HG03103 (cell line): ENCODE results near the gene SP140.
A peak's percentile ranks its signal among the peaks of the same experiment; 100 is the strongest.
"Not testable (repeated sequence)": the region's sequence is repeated elsewhere in the genome, so short reads cannot be mapped to it uniquely, and the experiment has no call there.

Experiments used
- ATAC-seq: cut with Tn5 transposase; IDR thresholded peaks from one replicate; pipeline ENCODE4 v1.9.1; 2021; ENCODE audit warnings: low read depth; ENCODE audit not compliant: unreplicated experiment

Gene SP140

DNA sequence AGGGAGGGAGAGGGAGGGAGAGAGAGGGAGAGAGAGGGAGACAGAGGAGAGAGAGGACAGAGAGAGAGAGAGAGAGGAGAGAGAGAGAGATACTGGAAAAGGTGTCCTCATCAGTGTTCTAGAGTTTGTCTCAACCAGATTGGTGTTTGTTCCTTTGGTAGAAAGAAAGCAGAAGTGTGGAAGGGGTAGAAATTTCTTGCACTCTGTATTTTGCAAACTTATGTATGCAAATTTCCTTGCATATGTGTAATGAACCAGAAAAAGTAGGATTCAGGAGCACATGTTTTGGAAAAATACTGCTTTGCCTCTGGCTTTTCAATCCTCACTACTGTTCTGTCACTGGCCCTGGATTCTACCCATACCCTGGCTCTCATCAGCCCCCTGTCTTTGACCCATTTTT, 1.1 kb upstream of the SP140 start:
- no peak for ATAC-seq

DNA sequence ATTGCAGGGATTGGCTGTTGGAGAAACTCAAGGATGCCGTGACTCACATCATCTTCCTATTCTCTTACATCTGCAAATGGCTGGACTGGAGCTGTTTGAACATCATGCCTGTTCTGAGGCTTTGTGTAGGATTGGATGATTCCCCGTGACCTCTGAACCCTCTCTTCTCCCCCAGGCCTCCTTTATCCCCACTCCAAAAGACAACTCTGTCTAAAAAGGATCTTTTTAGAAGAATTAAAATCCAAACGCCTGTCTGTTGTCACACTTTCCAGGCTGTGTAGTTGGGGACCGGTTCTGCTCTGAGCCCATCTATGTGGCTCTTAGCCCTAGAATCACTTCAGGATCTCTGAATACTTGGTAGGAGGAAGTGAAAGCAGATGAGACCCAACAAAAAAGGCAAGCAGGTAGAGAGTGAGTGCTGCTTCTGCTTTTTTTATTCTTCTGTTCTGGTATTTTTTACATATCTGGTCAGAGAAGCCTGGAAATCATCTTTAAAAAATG, 565 bp downstream of the SP140 start:
- peak; percentile 70 for ATAC-seq

DNA sequence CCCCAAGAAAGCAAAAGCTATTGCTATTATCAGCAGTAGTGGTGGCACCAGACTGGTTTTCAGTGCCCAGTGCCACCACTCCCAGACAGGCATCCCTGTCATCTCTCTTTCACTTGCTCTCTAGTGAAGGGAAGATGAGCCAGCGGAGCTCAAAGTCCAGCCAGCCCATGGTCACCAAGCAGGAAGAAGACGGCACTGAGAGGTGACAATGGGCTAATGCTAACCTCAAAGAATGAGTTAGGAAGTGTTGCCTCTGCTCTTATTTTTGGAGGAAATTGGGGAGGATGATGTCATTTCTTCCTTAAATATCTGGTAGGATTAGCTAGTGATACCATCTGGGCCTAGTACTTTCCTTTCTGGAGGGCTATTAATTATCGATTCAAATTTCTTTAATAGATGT, 1.7 kb downstream of the SP140 start:
- ATAC-seq = no peak

DNA sequence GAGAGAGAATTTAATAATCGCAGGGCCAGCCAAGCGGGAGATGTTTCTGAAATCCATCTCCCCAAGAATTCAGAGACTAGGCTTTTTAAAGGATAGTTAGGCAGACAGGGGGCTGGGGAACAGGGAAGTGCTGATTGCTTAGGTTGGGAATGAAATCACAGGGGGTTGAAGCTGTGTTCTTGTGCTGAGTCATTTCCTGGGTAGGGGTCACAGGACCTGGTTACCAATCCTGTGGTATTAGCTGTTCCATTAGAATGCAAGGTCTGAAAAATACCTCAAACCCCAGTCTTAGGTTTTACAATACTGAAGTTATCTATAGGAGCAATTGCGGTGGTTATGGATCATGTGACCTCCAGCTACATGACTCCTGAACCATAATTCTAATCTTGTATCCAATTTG, 4.6 kb downstream of the SP140 start:
- no peak for ATAC-seq

DNA sequence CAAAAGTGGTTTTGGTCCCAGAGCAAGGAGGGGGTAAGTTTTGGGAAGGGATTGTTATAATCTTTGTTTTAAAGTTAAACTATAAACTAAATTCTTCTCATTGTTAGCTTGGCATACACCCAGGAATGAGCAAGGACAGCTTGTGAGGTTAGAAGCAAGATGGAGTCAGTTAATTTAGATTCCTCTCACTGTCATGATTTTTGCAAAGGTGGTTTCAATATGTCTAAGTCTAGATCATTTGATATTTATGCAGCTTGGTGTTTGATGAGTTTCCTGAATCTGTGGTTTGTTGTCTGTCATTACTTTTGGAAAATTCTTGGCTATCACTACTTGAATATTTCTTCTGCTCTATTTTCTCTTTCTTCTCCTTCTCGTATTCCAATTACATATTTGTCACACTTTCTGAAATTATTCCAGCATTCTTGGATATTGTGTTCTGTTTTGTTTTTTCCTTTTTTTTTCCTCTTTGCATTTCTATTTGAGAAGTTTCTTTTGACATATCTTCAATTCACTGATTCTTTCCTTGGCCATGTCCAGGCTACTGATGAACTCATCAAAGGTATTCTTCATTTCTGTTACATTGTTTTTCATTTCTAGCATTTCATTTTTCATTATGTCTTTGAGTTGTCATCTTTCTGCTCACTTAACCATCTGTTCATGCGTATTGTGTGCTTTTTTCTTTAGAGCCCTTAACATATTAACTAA, 5.1 kb downstream of the SP140 start:
- no peak for ATAC-seq

DNA sequence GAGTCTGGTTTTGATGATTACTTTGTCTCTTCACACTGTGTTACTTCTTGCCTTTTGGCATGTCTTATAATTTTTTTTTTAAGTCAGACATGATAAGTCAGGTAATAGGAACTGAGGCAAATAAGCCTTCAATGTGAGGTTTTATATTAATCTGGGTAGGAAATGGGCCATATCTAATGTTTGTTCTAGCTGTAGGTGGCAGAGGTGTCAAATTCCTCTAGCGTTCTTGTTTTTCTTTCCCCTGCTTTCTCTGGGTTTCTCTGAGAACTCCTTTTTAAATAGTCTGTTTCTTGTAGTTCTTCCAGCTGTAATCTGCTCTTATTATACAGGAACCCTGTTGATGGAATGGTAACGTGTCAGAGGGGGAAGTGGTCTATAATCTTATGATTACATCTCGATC, 5.7 kb downstream of the SP140 start:
- ATAC-seq = no peak

DNA sequence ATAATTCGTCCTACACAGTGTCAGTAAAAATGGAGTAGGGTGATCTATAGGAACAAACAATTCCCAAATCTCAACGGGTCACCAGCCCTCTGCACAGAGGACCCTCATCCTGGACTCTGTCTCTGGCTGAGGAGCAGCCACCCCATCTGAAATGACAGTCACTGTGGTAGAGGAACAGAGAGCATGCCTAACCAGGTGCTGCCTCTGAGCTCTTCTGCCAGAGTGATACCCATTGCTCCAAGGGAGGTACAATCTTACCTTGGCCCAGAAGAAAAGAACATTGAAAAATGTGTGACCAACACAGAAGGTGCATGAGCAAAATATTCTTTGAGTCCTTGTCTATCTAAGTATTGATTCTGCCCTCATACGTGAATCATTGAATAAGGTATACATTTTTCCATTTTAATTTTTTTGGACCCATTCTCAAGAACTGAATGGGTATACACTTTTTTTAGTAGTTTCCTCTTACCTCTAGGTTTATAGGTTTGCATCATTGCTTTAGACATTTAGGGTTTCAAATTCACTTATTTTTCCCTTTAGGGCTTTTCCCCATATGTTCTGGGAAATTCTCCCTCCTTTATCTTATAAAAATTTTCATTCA, 8.7 kb downstream of the SP140 start:
- no peak for ATAC-seq

DNA sequence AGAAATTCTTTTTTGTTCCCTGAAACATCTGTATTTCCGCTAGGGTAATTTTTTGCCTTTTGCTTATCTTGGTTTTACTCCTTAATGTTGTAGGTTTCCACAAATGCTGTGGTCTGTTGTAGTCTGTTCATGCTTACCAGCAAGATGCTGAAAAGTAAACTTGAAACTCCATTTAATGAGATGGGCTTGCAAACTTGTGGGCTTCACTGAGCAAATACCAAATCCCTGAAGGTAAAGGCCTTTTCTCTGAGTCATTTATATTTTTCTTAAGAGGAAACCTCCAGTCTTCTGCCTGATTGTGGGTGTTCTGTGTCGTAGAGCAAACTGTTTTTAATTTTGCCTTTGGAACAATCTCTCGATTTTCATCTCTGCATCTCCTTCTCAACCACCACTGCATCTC, 9.3 kb downstream of the SP140 start:
- no peak for ATAC-seq

DNA sequence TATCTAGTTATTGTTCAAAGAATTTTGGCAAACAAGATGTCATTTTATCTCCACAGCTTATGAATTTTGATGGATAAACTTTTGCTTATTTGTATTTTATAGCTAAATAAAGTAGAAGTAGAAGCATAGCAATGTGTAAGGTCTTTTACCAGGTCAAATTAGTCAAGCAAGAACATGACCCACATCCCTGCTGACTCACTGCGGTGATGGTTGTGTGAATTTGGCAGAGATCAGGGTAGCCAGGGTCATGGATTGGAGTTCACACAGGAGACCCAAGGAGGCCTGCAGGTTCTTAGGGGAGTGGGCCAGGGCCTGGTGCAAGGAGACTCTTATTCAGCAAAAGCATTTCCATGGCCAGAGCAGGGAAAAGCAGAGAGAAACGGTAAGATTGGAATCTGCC, 18.7 kb downstream of the SP140 start:
- no peak for ATAC-seq

DNA sequence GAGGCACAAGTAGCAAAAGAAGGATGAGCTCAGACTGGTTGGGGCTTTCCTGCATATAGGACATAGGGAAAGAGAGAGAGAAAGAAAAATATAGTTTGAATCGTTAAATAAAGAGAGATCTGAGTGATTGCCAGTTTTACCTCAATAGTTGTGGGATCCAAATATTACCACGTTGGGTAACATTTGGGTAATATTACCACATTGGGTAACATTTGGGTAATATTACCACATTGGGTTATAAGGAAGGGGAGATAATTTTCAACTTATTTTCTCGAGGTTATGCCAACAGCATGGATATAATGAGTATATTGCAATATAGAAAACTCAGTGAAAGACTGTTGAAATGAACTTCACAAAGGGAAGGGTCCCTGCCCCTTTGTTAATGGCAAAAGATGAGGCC, 20.7 kb downstream of the SP140 start:
- ATAC-seq = no peak

DNA sequence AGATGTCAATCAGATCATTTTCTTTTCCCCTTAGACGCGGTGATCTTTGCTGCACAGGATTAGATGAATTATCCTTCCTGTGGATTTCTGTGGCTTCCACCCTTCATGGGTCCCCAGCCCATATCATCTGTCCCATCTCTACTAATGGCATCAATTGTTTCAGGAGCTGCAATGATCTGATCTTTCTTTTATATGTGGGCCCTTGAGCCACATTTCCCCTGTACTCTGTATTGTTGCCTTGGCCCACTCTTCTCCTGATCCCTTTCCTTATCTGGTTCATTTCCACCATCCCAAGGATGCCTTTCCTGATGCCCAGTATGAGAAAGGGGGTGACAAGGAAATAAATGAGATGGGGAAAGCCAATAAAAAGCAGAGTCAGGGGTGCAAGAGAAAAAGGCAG, 24.7 kb downstream of the SP140 start:
- no peak for ATAC-seq

DNA sequence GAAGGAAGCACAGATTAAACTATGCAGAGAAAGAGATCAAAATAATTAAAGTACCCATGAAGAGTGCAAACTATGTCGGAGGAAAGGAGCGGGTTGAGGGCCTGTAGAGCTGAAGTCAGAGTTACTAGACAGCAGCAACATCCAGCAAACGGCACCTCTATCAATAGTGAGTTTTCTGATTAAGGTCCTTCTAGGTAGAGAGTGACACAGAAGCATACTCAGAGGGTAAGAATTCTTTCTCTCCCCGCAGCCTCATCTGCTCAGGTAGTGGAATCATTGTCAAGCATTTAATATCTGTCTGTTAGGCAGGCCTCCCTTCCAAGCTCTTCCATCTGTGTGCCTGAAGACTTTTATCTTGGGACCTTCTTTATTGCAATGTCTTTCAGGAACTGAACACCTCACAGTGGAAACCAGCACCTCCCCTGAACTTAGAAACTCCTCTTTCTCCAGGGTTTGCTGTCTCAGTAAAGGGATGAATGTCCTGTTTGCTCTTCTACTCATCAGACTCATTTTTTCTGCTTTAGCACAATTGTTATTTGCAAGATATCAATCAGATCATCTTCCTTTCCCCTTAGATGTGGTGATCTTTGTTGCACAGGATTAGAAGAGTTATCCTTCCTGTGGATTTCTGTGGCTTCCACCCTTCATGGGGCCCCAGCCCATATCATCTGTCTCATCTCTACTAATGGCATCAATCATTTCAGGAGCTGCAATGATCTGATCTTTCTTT, 28.8 kb downstream of the SP140 start:
- no peak for ATAC-seq

DNA sequence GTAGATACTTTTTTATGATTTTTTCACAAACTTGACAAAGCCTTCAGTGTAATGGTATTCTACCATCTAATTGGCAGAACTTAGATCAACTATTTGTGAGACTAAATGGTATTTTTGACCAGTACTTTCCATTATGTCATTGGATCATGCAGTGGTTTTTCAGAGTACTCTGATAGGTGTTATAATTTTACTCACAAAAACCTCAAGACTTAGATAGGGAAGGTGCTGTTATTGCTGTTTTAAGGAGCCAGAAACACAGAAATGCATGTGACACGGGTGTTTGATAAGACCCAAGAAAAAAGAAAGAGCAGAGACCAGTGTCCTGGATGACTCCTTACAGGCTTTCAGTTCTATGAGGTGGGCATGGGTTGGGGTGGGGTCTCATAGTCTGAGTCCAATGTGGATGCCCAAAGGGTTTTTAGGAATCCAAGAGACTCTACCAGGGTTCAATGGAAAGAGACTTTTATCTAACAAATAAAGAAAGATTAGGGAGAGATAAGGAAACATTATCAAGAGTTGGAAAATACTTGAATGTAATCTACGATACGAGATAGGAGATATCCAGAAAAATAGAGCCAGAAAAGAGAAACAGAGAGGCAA, 31.3 kb downstream of the SP140 start:
- ATAC-seq = no peak

DNA sequence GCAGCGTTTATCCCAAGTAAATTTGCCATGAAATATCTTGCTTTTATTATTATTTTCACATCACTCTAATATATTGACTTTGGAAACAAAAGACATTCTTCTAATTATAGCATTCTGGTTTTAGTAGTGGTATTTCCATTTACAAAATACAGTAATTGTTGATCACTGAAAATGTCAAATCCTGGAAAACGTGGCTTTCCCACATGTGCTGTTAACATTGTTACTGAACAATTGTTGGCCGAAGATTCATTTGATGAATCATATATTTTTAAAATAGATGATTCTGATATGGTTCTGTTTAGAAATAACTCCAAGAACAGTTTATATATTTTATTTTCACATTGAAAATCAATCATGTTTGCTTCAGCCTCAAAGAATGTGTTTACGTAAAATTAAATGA, 32.9 kb downstream of the SP140 start:
- no peak for ATAC-seq

DNA sequence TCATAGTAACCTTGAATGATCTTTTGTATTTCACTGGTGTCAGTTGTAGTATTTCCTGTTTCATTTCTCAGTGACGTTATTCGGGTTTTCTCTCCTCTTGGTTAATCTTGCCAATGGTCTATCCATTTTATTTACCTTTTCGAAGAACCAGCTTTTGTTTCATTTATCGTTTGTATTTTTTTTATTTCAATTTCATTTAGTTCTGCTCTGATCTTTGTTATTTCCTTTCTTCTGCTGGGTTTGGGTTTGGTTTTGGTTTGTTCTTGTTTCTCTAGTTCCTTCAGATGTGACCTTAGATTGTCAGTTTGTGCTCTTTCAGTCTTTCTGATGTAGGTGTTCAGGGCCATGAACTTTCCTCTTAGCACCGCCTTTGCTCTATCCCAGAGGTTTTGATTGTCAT, 36.7 kb downstream of the SP140 start:
- no peak for ATAC-seq

DNA sequence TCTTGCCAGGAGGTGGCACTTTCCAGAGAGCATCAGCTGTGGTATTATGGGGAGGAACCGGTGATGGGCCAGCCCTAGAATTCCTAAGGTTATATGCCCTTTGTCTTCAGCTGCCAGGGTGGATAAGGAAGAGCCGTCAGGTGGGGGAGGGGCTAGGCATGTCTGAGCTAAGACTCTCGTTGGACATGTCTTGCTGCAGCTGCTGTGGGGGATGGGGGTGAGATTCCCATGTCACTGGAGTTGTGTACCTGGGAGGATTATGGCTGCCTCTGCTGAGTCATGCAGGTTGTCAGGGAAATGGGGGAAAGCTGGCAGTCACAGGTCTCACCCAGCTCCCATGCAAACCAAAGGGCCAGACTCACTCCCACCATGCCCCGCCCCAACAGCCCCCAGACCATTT, 39.4 kb downstream of the SP140 start:
- ATAC-seq = not testable (repeated sequence)

DNA sequence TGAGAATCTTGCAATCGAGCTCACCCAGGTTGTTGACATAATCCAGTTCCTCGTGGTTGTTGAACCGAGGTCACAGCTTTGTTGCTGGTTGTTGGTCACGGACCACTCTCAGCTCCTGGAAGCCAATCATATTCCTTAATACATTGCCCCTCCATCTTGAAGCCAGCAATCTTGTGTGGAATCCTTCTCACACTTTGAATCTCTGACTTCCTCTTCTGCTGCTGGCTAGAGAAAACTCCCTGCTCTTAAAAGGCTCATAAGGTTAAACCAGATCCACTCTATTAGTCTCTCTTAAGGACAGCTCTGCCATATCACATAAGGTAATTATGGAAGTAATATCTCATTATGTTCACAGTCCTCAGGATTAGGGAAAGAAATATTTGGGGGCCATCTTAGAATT, 41.1 kb downstream of the SP140 start:
- no peak for ATAC-seq

DNA sequence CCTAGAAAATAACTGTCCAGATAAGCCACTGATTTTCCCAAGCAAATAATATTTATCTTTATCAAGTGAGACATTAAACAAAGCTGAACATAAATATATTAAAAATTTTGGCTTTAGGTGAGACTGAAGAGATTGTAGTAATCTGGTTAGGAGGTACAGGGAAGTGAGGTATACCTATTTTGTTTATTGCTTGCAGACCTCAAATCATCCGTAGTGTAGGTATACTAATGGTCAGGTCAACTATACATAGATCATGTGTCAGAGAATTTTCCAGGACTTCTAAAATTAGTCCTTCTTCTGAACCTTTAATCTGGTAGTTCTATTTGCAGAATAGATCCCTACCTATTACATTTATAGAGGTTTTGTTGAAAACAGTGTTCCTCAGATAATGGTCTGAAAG, 41.5 kb downstream of the SP140 start:
- ATAC-seq = peak; percentile 4

DNA sequence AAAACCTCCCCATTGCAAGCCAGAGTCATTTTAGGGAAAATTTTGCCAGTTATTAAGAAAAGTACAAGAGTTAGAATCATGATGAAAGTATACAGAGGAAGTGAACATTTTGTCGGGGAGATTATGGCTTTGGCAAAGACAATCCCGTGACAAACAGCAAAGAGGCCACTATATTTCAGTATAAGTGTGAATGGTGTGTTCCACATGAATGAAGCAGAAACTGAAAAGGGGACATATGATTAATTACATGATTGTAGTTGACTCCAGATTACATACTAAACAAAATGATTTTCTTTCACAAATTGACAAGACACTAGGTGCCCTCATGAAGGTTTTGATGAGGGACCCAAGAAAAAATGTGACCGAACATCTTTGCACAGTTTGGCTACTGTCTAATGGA, 42.0 kb downstream of the SP140 start:
- ATAC-seq = peak; percentile 54

DNA sequence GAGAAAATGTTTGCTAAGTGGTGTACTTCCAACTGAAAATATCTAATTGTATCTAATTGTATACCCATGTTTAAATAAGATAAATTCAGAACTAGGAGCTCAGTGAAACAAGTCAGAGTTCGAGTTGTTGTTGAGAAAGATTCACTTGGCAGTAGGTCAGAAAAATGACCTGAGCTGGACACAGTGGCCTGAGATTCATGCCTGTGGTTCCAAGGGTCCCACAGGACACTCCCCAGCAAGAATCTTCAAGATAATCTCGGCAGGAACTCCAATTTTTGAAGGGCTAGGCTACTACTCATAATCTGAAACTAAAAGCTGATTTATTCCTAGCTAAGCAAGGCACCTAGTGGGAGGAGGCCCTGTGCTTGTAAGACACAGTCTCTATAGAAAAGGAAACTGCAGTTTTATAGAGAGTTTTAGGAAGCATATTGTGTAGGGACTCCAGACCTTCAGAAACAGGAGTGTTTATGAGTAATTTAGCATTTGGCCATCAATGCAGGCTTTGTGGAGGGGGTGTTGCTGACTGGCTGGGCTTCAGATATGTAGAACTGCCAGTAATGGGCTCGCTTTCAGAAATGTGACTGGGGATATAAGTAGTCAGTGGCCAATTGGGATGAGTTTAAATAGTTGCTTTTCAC, 43.2 kb downstream of the SP140 start:
- no peak for ATAC-seq

DNA sequence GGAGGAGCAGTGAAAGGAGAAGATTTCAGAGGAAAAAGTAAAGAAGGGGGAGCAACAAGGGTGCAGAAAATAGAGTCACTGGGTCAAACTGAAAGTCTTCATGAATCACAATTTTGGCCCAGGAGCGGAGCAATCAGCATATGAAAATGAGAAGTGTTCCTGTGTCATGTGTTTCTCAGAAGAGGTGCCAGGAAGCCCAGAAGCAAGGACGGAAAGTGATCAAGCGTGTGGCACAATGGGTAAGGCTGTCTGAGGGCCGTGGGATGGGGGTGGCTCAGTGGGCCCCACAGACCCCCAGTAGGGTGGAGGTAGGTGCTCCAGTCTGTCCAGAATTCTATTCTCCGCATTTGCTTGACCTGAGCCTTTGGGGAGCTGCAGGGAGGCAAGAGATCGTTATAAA, 44.2 kb downstream of the SP140 start:
- no peak for ATAC-seq
